HFFc6 (cell line): ENCODE data around the gene RSPO3. TPM values are rescaled to one million over a fixed set of nuclear protein-coding genes. Genes with fewer than 3 reads are reported as not detected.

Experiments used
- DNase-seq: peaks from one replicate; pipeline ENCODE4 v3.0.0-alpha.2; 2018
- H3K27ac Mint-ChIP-seq: 2 replicates; pipeline ENCODE4 v1.8.0; 2020; ENCODE audit warnings: mild to moderate bottlenecking, mixed read lengths
- H3K27me3 Mint-ChIP-seq: 2 replicates; pipeline ENCODE4 v1.8.0; 2021; ENCODE audit warnings: mild to moderate bottlenecking, moderate library complexity, mixed read lengths; ENCODE audit not compliant: insufficient read depth
- H3K36me3 Mint-ChIP-seq: 2 replicates; pipeline ENCODE4 v1.8.0; 2021; ENCODE audit warnings: low read depth, mixed read lengths
- H3K4me1 Mint-ChIP-seq: 2 replicates; pipeline ENCODE4 v1.8.0; 2020; ENCODE audit warnings: low read depth, mixed read lengths
- H3K4me3 Mint-ChIP-seq: 2 replicates; pipeline ENCODE4 v1.8.0; 2020; ENCODE audit warnings: mild to moderate bottlenecking, moderate library complexity, mixed read lengths
- H3K9me3 Mint-ChIP-seq: 2 replicates; pipeline ENCODE4 v1.8.0; 2020; ENCODE audit warnings: mild to moderate bottlenecking, mixed read lengths
- total RNA-seq, 6 experiments: library from RNA; stranded (reverse); fragmentation: NEBNext Ultra II Directional; extraction: Animal tissue kit (Norgen Biotek cat#: 25700); gene quantifications; 2 replicates in 1 of 6; 3 replicates in 5 of 6; pipeline ENCODE4 v1.2.3, GENCODE V29; 2021
- TF ChIP-seq, protein P1 (sequence below): fragments of 200-600 bp; sonication (generic); IDR thresholded peaks from 2 replicates; pipeline ENCODE4 v1.5.0; 2021; ENCODE audit warnings: antibody characterized with exemption, mild to moderate bottlenecking

RSPO3 gene
- total RNA-seq, 6 experiments from 2014 or later, result not detected

- H3K4me1 Mint-ChIP-seq, result no peaks in the 10 kb centered on the region
- peaks cover 4% of the 10 kb centered on the region; the same call in 1 of the 2 replicates for H3K27me3 Mint-ChIP-seq
- no peak overlapping the region for H3K27ac Mint-ChIP-seq
- H3K36me3 Mint-ChIP-seq, result no peaks in the 10 kb centered on the region
- TF ChIP-seq, protein P1, sequence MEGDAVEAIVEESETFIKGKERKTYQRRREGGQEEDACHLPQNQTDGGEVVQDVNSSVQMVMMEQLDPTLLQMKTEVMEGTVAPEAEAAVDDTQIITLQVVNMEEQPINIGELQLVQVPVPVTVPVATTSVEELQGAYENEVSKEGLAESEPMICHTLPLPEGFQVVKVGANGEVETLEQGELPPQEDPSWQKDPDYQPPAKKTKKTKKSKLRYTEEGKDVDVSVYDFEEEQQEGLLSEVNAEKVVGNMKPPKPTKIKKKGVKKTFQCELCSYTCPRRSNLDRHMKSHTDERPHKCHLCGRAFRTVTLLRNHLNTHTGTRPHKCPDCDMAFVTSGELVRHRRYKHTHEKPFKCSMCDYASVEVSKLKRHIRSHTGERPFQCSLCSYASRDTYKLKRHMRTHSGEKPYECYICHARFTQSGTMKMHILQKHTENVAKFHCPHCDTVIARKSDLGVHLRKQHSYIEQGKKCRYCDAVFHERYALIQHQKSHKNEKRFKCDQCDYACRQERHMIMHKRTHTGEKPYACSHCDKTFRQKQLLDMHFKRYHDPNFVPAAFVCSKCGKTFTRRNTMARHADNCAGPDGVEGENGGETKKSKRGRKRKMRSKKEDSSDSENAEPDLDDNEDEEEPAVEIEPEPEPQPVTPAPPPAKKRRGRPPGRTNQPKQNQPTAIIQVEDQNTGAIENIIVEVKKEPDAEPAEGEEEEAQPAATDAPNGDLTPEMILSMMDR, result no peak
- no peak for DNase-seq
- H3K4me3 Mint-ChIP-seq, result no peak overlapping the region
- H3K9me3 Mint-ChIP-seq, result no peaks in the 10 kb centered on the region
Observed at GRCh38 chr6:127078669-127079068, 39.8 kb upstream of the RSPO3 start.

DNA sequence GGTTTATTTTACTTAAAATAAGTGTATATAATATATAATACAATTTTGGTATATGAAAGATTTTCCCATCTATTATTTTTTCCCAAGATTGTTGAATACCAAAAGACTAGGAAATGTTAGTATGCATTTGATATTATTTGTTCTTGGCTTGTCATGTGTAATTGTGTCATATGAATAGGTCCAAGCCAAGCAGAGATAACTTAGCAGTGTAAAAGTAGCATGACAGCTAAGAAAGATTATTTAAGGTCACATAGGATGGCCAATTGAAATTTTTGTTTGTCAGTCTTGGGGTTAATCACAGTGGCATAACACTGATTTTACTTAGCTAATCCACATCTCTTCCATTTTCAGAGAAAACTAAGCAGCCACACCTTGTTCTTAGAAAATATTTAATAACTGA, 38.8 kb upstream of the RSPO3 start:
- Mint-ChIP-seq H3K9me3 (no peaks in the 10 kb centered on the region), H3K36me3 (no peaks in the 10 kb centered on the region), H3K4me3 (no peak overlapping the region)

GRCh38 chr6:127080081-127080480, 38.4 kb upstream of the RSPO3 start:
- no peak for DNase-seq
- Mint-ChIP-seq H3K27ac (no peak overlapping the region), H3K27me3 (peaks cover 4% of the 10 kb centered on the region), H3K4me1 (no peaks in the 10 kb centered on the region), H3K4me3 (no peak overlapping the region), H3K36me3 (no peaks in the 10 kb centered on the region), H3K9me3 (no peaks in the 10 kb centered on the region)
- TF ChIP-seq, protein P1, result no peak

More for the DNA sequence above, 38.8 kb upstream of the RSPO3 start:
- Mint-ChIP-seq H3K27ac (no peak overlapping the region), H3K27me3 (peaks cover 4% of the 10 kb centered on the region; the same call in 1 of the 2 replicates), H3K4me1 (no peaks in the 10 kb centered on the region)
- DNase-seq, result no peak
- TF ChIP-seq, protein P1, result no peak

DNA sequence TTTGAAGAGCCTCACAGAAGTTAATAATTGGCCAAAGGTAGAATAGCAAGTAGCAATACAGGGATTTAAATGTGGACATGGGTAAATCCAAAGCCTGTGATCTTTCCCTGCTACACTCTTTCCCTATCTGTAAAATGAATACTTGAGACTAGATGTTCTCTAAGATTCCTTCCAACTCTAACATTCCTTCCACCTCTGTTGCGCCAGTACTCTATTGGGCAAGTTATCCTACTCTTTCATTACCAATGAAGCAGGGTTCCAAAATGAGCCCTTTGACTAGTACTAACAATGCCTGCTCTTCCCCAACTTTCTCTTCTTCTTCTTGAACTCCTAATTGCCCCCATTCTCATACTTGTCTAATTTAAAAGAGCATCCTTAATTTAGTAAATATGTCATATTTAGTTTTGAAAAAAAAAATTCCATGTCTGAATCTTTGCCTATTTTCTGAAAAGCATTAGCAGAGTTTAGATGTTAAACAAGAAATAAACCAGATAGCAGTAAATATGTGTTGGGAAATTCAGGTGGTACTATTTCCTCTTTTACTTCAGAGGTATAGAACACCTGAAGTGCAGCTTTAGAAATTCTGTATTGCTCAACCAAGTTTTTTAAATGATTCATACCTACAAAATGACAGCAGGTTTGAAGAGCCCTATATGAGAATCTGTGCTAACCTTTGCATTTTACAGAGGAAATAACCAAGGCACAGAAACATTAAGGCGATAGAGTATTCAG, 35.1 kb upstream of the RSPO3 start:
- no peak overlapping the region for H3K27ac Mint-ChIP-seq

GRCh38 chr6:127083963-127084310, 34.5 kb upstream of the RSPO3 start:
- no peaks in the 10 kb centered on the region; the same call in none of the 2 replicates for H3K27me3 Mint-ChIP-seq
- H3K27ac Mint-ChIP-seq, result no peak overlapping the region
- TF ChIP-seq, protein P1, result no peak
- H3K4me1 Mint-ChIP-seq, result no peaks in the 10 kb centered on the region
- no peaks in the 10 kb centered on the region for H3K36me3 Mint-ChIP-seq
- no peak for DNase-seq
- H3K9me3 Mint-ChIP-seq, result no peaks in the 10 kb centered on the region
- no peak overlapping the region for H3K4me3 Mint-ChIP-seq

More for the DNA sequence above, 35.1 kb upstream of the RSPO3 start:
- no peak for DNase-seq
- H3K4me1 Mint-ChIP-seq, result no peaks in the 10 kb centered on the region
- no peaks in the 10 kb centered on the region for H3K36me3 Mint-ChIP-seq
- no peak overlapping the region for H3K4me3 Mint-ChIP-seq
- H3K9me3 Mint-ChIP-seq, result no peaks in the 10 kb centered on the region
- TF ChIP-seq, protein P1, result no peak
- H3K27me3 Mint-ChIP-seq, result no peaks in the 10 kb centered on the region; the same call in none of the 2 replicates
